SU-DHL-6 (cell line): ENCODE data around the gene C5orf46.

ENCODE experiments used
- H2AFZ ChIP-seq: fragments of 200-600 bp; sonication (generic); 2 replicates; pipeline ENCODE4 v1.6.1; 2014; ENCODE audit warnings: low read depth, mild to moderate bottlenecking, moderate library complexity, mixed read lengths, antibody characterized with exemption, low read length; ENCODE audit not compliant: severe bottlenecking
- H3F3A ChIP-seq: fragments of 200-600 bp; shearing (Covaris generic); 2 replicates; pipeline ENCODE4 v1.6.0; 2016; ENCODE audit warnings: antibody characterized with exemption, mild to moderate bottlenecking; ENCODE audit not compliant: insufficient read depth
- H3K27ac ChIP-seq: fragments of 200-600 bp; sonication (generic); 2 replicates; pipeline ENCODE4 v1.5.1; 2016; ENCODE audit warnings: low read depth, mild to moderate bottlenecking, low read length, moderate library complexity, mixed read lengths
- H3K27me3 ChIP-seq: fragments of 200-600 bp; sonication (generic), shearing (Covaris generic); 2 replicates; pipeline ENCODE4 v1.6.0; 2014; ENCODE audit warnings: mild to moderate bottlenecking, low read length
- H3K36me3 ChIP-seq: fragments of 200-600 bp; sonication (generic); 2 replicates; pipeline ENCODE4 v1.6.1; 2014; ENCODE audit warnings: mild to moderate bottlenecking, low read length, mixed read lengths
- H3K4me2 ChIP-seq: fragments of 300-600, 200-600 bp; shearing (Covaris generic), sonication (generic); 2 replicates; pipeline ENCODE4 v1.6.0; 2014; ENCODE audit warnings: low read length, low read depth, mild to moderate bottlenecking; ENCODE audit not compliant: poor library complexity, severe bottlenecking
- H3K4me3 ChIP-seq: fragments of 200-600 bp; sonication (generic); 2 replicates; pipeline ENCODE4 v1.5.1; 2014; ENCODE audit warnings: antibody characterized with exemption, low read length, mild to moderate bottlenecking, mixed read lengths; ENCODE audit not compliant: insufficient read depth, poor library complexity, severe bottlenecking
- H3K79me2 ChIP-seq: fragments of 200-600 bp; sonication (generic); 2 replicates; pipeline ENCODE4 v1.6.1; 2014; ENCODE audit warnings: mild to moderate bottlenecking, low read length, moderate library complexity; ENCODE audit not compliant: insufficient read depth
- H3K9ac ChIP-seq: fragments of 200-600 bp; sonication (generic); 2 replicates; pipeline ENCODE4 v1.7.0; 2014; ENCODE audit warnings: mild to moderate bottlenecking, low read length
- H3K9me2 ChIP-seq: fragments of 200-600 bp; sonication (generic); replicated peaks from 2 replicates; pipeline ENCODE4 v1.6.1; 2014; ENCODE audit warnings: low read length; ENCODE audit not compliant: insufficient read depth
- H3K9me3 ChIP-seq: fragments of 200-600 bp; sonication (generic); 2 replicates; pipeline ENCODE4 v1.6.1; 2014; ENCODE audit warnings: low read length, mixed read lengths; ENCODE audit not compliant: insufficient read depth
- H4K20me1 ChIP-seq: fragments of 200-600 bp; sonication (generic); 2 replicates; pipeline ENCODE4 v1.6.1; 2014; ENCODE audit warnings: low read depth, mild to moderate bottlenecking, antibody characterized with exemption, low read length, moderate library complexity, mixed read lengths
- CTCF ChIP-seq: fragments of 200-600 bp; sonication (generic); IDR thresholded peaks from one replicate; pipeline ENCODE4 v1.5.1; 2017; ENCODE audit warnings: antibody characterized with exemption, mild to moderate bottlenecking, low read length, moderate library complexity; ENCODE audit not compliant: insufficient read depth, poor library complexity, severe bottlenecking
- EZH2phosphoT487 ChIP-seq: fragments of 200-600 bp; sonication (generic), shearing (Covaris generic); conservative IDR thresholded peaks from 2 replicates; pipeline ENCODE4 v1.6.1; 2018; ENCODE audit warnings: mild to moderate bottlenecking, antibody characterized with exemption, low read length, moderate library complexity, mixed read lengths

C5orf46 gene

GRCh38 chr5:147898875-147899401 lies 7.4 kb downstream of the C5orf46 start:
- Histone ChIP-seq H3K27ac (no peak overlapping the region), H3K4me2 (no peak overlapping the region), H2AFZ (no peak overlapping the region), H3K4me3 (no peak overlapping the region), H3K79me2 (no peaks in the 10 kb centered on the region), H3K27me3 (no peaks in the 10 kb centered on the region), H3K36me3 (no peaks in the 10 kb centered on the region), H3K9ac (no peak overlapping the region), H3F3A (no peaks in the 10 kb centered on the region), H4K20me1 (no peaks in the 10 kb centered on the region), H3K9me3 (no peaks in the 10 kb centered on the region), H3K9me2 (no peaks in the 10 kb centered on the region)
- TF ChIP-seq EZH2phosphoT487 (no peak), CTCF (no peak)

GRCh38 chr5:147895864-147896263 lies 10.5 kb downstream of the C5orf46 start:
- no peak overlapping the region for H3K27ac ChIP-seq
- TF ChIP-seq CTCF, result no peak
- no peak for TF ChIP-seq EZH2phosphoT487
- H3K9me2 ChIP-seq, result no peaks in the 10 kb centered on the region
- no peak overlapping the region for H3K4me3 ChIP-seq
- no peaks in the 10 kb centered on the region for H4K20me1 ChIP-seq
- no peaks in the 10 kb centered on the region for H3K9me3 ChIP-seq
- H3K4me2 ChIP-seq, result no peak overlapping the region
- no peaks in the 10 kb centered on the region for H3F3A ChIP-seq
- H3K27me3 ChIP-seq, result no peaks in the 10 kb centered on the region
- H3K9ac ChIP-seq, result no peak overlapping the region
- no peaks in the 10 kb centered on the region for H3K79me2 ChIP-seq
- H3K36me3 ChIP-seq, result no peaks in the 10 kb centered on the region
- H2AFZ ChIP-seq, result no peak overlapping the region

- no peak overlapping the region for H3K9ac ChIP-seq
Observed at GRCh38 chr5:147893820-147894219, 12.5 kb downstream of the C5orf46 start.

More at GRCh38 chr5:147893820-147894219, 12.5 kb downstream of the C5orf46 start:
- H3K4me3 ChIP-seq, result no peak overlapping the region
- H2AFZ ChIP-seq, result no peak overlapping the region
- no peaks in the 10 kb centered on the region for H4K20me1 ChIP-seq
- no peaks in the 10 kb centered on the region for H3K9me3 ChIP-seq
- no peaks in the 10 kb centered on the region for H3K27me3 ChIP-seq
- no peak overlapping the region for H3K27ac ChIP-seq
- H3K36me3 ChIP-seq, result no peaks in the 10 kb centered on the region
- no peaks in the 10 kb centered on the region for H3K9me2 ChIP-seq
- TF ChIP-seq CTCF (no peak), EZH2phosphoT487 (no peak)
- H3K4me2 ChIP-seq, result no peak overlapping the region
- no peaks in the 10 kb centered on the region for H3F3A ChIP-seq
- H3K79me2 ChIP-seq, result no peaks in the 10 kb centered on the region
